ENCODE results near the gene ZNF699. TPM values are rescaled to one million over a fixed set of nuclear protein-coding genes. Genes with fewer than 3 reads are reported as not detected.
"Not testable (repeated sequence)": the region's sequence is repeated elsewhere in the genome, so short reads cannot be mapped to it uniquely, and the experiment has no call there.

Gene ZNF699
- total RNA-seq (2014; rRNA removed; shearing (Covaris generic)), result 1.1 and 2.2 TPM in 2 replicates
- 0.48 and 0.92 TPM in 2 replicates for polyA plus RNA-seq (2015; cell fraction: cytosol; rRNA removed)
- polyA plus RNA-seq (2015; cell fraction: nucleus; rRNA removed), result 0.91 and 2.6 TPM in 2 replicates

DNA sequence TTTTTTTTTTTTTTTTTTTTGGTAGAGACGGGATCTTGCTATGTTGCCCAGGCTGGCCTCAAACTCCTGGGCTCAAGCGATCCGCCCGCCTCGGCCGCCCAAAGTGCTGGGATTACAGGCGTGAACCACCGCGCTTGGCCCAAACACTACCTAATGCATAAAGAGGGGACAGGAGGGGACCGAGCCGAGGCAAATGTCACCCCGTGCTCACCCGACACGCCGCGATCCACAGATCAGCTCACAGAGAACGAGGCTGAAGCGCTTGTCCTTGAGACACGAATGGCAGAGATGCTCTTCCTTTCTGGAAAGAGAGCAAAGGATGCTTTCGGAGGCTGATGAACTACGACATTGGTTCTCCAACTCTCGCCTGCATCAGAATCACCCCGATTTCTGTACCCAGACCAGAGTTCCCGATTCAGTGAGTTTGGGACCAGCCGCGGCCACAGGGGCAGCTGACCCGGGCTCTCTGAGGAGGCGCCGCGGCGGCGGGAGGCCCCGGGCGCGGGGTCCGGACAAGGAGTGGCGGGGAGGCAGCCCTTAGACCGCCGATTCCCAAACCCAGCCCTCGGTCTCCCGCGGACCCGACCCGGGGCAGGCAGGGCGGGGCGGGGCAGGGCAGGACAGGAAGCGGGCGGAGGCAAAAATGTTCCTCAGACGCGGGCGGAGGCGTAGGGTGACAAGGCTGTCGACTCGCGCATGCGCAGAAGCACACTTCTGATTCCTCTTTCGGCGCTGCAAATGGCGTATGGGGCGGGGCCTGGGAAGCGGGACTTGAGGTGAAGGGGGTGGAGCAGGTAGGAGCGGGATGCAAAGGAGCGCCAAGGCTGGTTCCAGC lies at the start of gene ZNF699:
Gene ZNF699 (minus strand): TSS at position 700 of the 835 bp plus-strand sequence. CDS start 4,719 bp downstream, outside the sequence.
- peak; percentile 89 for DNase-seq (ENCODE audit: low read depth)

- no peak for DNase-seq (ENCODE audit: low read depth)
Measured at GRCh38 chr19:9354651-9355050, 45.0 kb upstream of the ZNF699 start.

GRCh38 chr19:9353011-9353410 lies 43.4 kb upstream of the ZNF699 start:
- no peak for DNase-seq (ENCODE audit: low read depth)

GRCh38 chr19:9352505-9352904 lies 42.9 kb upstream of the ZNF699 start:
- DNase-seq (ENCODE audit: low read depth), result no peak

GRCh38 chr19:9348671-9349070 lies 39.0 kb upstream of the ZNF699 start:
- DNase-seq (ENCODE audit: low read depth), result no peak

DNA sequence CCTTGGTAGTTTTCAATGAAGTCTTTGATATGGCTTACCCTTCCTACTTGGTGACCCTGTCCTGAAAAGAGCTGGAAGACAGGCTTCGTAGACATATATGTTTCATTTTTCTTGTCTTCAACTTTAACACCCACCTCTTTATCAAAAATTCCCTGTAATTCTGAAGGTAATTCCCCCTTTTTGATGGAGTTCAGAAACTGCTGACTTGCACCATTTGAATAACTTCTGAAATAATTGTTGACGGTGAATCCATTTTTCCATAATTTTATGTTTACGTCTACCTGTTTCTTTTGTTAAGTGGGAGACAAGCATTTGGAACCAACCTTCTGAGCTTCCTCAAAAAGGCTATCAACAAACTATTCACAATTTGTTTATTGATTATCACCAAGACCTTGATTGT lies 38.6 kb upstream of the ZNF699 start:
- DNase-seq (ENCODE audit: low read depth), result no peak

DNA sequence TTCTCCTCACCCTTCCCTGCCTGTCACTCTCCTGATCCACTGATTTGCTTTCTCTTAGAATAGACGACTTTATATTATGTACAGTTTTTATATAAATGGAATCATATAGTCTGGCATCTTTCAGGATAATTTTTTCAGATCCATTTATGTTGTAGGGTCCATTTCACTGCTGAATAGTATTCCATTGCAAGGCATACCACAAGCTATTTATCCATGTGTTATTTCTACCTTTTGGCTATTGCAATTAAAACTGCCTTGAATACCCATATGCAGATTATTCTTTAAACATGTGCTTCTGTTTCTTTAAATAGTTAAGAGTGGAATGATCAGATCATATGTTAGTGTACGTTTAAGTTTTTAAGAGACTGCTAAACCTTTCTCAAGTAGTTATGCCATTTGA lies 35.4 kb upstream of the ZNF699 start:
- no peak for DNase-seq (ENCODE audit: low read depth)

DNA sequence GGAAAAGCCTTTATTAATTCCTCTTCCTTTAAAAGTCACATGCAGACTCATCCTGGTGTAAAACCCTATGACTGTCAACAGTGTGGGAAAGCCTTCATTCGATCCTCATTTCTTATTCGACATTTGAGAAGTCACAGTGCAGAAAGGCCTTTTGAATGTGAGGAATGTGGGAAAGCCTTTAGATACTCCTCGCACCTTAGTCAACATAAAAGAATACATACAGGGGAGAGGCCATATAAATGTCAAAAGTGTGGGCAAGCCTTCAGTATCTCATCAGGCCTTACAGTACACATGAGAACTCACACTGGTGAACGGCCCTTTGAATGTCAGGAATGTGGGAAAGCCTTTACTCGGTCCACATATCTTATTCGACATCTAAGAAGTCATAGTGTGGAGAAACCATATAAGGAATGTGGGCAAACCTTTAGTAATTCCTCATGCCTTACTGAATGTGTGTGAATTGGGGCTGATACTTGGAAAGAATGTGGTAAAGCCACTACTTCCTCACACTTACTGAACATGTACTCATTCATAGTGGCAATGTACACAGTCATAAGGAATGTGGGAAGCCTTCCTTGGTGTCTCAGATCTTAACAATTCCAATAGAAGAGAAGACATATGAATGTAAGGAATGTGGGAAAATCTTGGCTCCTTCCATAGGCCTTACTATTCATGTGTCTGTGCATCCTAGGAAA lies 33.1 kb upstream of the ZNF699 start:
- DNase-seq (ENCODE audit: low read depth), result no peak

GRCh38 chr19:9329999-9330398 lies 20.4 kb upstream of the ZNF699 start:
- no peak for DNase-seq (ENCODE audit: low read depth)

DNA sequence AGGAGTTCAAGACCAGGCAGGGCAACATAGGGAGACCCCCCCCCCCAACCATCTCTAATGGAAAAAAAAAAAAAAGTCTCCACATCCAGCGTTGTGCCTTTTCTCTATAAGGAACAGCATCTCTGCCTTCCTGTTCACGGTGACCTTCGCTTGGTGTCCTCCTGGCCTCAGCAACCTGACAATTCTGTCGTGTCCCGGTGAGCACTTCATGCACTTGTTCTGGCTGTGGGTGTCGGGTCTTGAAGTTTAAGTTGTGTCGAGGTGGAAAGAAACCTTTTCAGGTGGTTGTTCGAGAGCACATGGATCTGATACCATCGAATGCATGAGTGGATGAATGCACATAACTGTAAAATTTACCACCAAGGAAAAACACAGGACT lies 14.9 kb upstream of the ZNF699 start:
- DNase-seq (ENCODE audit: low read depth), result no peak

DNA sequence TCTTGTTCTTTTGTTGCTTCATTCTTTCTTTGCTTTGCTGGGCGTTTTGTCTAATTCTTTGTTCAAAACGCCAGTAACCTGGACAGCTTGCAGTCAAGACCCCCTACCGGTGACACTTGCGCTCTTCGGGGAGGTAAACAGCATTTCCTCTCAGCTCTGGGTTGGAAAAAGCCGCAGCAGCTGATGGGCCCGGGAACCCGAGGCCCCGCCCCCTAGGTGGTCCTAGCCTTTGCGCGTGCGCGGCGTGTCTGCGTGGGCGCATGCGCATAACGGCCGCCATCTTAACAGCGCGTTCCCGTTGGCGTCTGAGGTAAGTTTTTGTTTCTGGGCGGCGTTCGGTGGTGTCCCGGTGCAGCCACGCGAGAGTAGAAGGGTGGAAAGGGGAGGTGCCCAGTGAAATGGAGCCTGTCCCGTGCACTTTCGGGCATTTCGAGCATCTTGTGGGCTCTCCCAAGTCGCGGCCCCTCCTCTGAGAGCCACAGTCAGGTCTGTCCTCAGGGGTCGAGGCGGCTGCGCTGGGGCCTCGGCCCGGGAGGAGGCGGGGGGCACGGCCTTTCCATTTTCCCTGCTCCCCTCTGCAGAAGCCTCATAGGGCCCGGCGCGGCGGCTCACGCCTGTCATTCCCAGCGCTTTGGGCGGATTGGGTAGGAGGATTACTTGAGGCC lies 14.4 kb upstream of the ZNF699 start, which contains the start of gene ZNF559:
Gene ZNF559 (plus strand): TSS at position 261 of the 665 bp plus-strand sequence. CDS start 14,371 bp downstream, outside the sequence.
- DNase-seq (ENCODE audit: low read depth), result peak; percentile 90

GRCh38 chr19:9323557-9323918 lies 13.9 kb upstream of the ZNF699 start:
- DNase-seq (ENCODE audit: low read depth), result peak; percentile 58

DNA sequence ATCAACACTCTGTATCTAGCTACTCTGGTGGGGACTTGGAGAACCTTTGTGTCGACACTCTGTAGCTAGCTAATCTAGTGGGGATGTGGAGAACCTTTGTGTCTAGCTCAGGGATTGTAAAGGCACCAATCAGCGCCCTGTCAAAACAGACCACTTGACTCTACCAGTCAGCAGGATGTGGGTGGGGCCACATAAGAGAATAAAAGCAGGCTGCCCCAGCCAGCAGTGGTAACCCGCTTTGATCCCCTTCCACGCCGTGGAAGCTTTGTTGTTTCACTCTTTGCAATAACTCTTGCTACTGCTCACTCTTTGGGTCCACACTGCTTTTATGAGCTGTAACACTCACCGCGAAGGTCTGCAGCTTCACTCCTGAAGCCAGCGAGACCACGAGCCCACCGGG lies 12.6 kb upstream of the ZNF699 start:
- not testable (repeated sequence) for DNase-seq (ENCODE audit: low read depth)

DNA sequence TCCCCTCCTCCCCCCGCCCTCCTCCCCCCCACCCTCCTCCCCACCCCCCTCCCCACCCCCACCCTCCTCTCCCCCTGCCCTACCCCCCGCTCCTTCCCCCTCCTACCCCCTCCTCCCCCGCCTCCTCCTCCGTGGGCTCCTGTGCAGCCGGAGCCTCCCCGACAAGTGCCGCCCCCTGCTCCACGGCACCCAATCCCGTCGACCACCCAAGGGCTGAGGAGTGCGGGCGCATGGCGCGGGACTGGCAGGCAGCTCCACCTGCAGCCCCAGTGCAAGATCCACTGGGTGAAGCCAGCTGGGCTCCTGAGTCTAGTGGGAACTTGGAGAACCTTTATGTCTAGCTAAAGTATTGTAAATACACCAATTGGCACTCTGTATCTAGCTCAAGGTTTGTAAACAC lies 12.1 kb upstream of the ZNF699 start:
- DNase-seq (ENCODE audit: low read depth), result not testable (repeated sequence)

GRCh38 chr19:9321338-9321737 lies 11.7 kb upstream of the ZNF699 start:
- DNase-seq (ENCODE audit: low read depth), result no peak

DNA sequence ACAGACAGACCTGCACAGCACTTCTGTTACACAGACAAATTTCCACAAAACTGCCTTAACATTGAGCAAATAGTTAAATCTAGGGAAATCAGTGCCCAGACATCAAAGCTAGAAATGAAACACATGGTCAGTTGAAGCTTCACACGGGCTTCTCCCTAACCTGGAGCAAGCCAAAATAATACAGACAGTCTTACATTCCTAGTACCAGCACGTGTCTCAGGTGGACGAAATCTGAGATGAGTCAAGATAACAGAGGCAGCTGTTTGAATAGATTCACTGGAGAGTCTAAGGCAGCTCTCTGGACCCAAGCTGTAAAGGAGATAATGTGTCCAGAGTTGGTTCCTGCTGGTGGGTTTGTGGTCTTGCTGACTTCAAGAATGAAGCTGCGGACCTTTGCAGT lies 4.1 kb upstream of the ZNF699 start:
- DNase-seq (ENCODE audit: low read depth), result no peak

GRCh38 chr19:9309974-9310446 lies 372 bp upstream of the ZNF699 start:
- no peak for DNase-seq (ENCODE audit: low read depth)

DNA sequence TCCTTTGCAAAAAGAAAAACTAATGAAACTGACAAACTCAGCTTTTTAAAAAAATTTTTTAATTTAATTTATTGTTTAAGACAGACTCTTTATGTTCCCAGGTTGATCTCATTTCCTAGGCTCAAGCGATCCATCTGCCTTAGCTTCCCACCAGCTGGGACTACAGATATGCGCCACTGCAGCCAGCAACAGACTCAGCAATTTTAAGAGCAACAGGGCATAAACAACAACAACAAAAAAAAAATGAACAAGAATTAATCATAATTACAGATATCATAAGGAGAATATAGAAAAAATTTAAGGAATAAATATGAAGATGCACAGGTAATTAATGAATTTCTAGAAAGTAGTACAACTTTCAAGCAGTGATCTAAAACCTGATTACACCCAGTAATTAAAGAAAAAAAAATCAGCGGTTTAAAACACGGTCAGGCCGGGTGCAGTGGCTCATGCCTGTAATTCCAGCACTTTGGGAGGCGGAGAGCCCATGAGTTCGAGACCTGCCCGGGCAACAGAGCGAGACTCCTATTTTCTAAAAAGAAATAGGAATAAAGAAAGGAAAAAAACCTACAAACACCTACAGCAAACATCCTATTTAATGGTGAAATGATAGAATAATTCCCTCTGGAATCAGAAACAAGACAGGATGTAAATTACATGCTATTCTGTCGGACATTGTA lies 1.4 kb downstream of the ZNF699 start:
- DNase-seq (ENCODE audit: low read depth), result no peak

DNA sequence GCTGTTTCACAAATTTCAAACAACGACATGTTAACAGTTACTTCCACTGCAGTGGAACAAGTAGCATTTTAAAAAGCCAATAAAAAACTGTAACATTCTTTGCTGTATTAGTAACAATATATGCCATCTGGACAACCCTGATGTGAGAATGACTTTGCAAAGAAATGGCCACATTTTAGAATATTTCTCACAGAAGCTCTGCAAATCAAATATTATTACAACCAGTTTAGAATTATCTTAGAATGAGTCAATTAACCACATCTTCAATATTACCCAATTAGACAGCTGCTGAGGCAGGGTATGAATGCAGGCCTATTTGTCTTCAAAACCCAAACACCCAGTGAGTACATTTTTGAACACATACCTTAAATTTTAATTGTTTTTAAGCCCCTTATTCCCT lies 3.2 kb downstream of the ZNF699 start:
- DNase-seq (ENCODE audit: low read depth), result peak; percentile 51

GRCh38 chr19:9296336-9296735 lies 13.3 kb downstream of the ZNF699 start:
- no peak for DNase-seq (ENCODE audit: low read depth)

- no peak for DNase-seq (ENCODE audit: low read depth)
Measured at GRCh38 chr19:9295411-9295849, 14.2 kb downstream of the ZNF699 start.
